VCaP (cell line): ENCODE results near the gene LATS2.
A peak's percentile ranks its signal among the peaks of the same experiment; 100 is the strongest.

Experiments used
- H3K27ac ChIP-seq: fragments of 450-650 bp; 2 replicates; pipeline ENCODE4 v1.5.1; 2017
- TF ChIP-seq, protein P1 (sequence below): fragments of 450-650 bp; conservative IDR thresholded peaks from 2 replicates; pipeline ENCODE4 v1.5.1; 2017; ENCODE audit warnings: mild to moderate bottlenecking, moderate library complexity

The LATS2 gene

DNA sequence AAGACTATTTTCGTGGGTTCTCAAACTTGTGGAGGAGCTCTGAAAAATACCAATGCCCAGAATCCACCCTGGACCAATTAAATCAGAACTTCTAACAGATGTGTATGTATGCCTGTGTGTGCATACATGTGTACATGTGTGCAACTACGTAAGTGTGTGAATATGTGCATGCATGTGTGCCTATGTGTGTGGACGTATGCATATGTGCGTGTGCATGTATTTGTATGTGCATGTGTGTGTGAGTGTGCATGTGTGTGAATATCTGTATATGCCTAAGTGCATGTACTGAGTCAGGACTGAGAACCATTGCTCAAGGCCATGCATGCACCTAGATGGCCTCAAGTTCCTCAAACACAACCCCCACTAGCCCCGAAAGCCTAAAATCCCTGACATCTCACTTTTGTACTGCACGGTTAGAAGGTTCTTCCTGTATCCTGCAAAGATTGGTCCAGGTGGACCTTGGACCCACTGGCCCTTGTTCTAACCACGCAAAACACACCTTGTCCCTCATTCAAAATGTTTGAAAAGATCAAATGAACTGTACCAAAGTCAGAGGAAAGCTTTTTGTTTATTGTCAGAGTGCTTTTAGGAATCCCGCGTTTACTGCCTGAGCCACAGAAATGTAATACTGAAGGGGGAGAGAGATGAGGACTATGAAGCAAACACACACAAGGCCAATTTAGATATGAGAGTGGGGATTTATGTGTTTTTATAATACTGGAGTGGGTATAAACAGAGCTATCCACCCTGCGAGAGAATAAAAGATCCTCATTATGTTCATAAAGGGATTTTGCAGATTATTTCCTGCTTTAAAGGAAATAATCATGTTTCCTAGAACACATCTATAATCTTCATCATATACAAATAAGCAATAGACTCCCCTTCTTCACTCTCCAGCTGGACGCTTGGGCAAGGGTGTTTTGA, 39.1 kb downstream of the LATS2 start:
- TF ChIP-seq, protein P1, sequence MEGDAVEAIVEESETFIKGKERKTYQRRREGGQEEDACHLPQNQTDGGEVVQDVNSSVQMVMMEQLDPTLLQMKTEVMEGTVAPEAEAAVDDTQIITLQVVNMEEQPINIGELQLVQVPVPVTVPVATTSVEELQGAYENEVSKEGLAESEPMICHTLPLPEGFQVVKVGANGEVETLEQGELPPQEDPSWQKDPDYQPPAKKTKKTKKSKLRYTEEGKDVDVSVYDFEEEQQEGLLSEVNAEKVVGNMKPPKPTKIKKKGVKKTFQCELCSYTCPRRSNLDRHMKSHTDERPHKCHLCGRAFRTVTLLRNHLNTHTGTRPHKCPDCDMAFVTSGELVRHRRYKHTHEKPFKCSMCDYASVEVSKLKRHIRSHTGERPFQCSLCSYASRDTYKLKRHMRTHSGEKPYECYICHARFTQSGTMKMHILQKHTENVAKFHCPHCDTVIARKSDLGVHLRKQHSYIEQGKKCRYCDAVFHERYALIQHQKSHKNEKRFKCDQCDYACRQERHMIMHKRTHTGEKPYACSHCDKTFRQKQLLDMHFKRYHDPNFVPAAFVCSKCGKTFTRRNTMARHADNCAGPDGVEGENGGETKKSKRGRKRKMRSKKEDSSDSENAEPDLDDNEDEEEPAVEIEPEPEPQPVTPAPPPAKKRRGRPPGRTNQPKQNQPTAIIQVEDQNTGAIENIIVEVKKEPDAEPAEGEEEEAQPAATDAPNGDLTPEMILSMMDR, result no peak
- H3K27ac ChIP-seq, result peak overlapping the region; percentile 53

DNA sequence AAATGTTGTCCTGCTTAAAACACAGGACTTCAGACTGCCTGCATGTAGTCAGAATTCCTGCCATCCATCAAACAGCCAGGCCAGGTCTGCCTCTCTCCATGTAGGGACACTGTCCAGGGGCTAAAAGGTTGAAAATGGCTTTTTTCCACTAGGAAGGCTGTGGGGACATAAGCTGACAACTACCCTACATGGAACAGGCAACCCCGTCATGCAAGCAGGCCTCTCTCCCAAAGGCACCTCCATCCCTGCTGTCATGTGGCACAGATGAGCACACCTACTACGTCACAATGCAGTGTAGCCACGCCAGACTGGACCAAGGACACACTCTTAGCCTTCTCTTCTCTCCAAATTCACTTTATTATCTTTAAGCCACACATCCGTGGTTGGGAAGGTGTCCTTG, 40.8 kb downstream of the LATS2 start:
- TF ChIP-seq, protein P1, result no peak
- H3K27ac ChIP-seq, result peak overlapping the region; percentile 53; the same call in 1 of the 2 replicates

DNA sequence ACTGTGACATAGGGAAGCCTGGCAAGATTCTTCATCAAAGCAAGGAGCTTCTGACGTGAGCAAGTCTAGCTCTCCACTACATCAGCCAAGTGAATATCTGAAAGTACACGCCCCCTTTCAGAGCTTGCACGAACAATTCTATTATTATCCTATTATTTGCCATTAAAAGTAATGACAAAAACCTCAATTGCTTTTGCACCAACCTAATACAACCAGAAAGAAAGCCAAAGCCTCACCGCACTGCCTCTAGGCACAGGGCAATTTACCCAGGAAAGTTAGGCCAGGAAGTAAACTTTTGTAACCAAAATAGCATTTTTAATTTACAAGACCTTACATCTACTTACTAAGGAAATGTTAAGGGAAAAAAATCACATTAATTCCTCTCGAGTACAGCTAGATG, 41.2 kb downstream of the LATS2 start:
- H3K27ac ChIP-seq, result no peak overlapping the region
- TF ChIP-seq, protein P1, result no peak

DNA sequence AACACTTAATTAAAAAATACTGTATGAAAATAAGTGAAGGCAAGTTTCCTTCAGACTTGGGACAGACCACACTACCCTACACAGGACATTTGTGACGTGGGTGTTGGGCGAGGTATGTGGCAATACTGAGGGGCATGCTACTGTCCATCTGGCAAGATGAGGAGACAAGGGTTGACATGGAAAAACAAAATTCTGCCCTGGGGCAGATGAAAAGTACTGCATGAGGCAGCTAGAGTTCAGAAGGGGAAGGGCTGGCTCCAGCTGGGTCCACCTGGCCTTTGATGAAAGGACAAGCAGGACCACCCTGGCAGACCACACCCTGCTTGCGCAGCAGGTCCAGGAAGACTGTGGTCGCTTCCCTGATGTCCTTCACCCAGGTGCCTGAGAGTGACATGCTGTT, 43.2 kb downstream of the LATS2 start:
- peak overlapping the region; percentile 99; the same call in 1 of the 2 replicates for H3K27ac ChIP-seq
- TF ChIP-seq, protein P1, result no peak

DNA sequence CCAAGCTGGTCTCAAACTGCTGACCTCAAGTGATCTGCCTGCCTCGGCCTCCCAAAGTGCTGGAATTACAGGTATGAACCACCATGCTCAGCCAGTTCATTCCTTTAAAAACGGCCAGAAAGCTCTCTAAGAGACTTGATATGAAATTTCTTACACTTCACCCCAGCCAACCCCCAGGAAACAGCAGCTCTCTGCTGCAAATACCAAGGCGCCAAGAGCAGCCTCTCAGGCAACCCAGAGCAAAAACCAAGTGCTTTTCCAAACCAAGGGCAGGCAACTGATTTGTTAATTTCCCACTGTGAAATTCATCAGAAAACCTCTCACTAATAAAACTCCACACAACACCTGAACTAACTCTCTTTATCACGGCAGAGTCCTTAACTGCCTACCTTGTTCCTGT, 44.9 kb downstream of the LATS2 start:
- H3K27ac ChIP-seq, result peak overlapping the region; percentile 99
- TF ChIP-seq, protein P1, result no peak

DNA sequence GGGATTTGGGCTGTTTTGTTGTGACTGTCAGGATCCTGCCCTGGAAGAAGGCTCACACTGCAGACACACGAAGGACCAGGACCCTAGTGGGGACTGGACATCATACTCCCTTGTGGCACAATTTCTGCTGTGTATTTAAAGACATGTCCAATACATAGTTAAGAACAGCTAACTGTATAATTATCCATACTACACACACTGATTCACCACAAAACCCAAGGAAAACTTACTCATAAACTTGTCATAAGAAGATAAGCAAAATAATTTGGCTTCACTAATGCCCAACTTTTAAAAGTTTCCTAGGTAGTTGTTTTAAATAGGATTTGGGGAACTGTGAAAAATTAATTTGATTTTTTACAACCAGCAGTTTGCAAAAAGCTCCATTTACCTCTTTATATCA, 46.1 kb downstream of the LATS2 start:
- TF ChIP-seq, protein P1, result no peak
- H3K27ac ChIP-seq, result peak overlapping the region; percentile 99

DNA sequence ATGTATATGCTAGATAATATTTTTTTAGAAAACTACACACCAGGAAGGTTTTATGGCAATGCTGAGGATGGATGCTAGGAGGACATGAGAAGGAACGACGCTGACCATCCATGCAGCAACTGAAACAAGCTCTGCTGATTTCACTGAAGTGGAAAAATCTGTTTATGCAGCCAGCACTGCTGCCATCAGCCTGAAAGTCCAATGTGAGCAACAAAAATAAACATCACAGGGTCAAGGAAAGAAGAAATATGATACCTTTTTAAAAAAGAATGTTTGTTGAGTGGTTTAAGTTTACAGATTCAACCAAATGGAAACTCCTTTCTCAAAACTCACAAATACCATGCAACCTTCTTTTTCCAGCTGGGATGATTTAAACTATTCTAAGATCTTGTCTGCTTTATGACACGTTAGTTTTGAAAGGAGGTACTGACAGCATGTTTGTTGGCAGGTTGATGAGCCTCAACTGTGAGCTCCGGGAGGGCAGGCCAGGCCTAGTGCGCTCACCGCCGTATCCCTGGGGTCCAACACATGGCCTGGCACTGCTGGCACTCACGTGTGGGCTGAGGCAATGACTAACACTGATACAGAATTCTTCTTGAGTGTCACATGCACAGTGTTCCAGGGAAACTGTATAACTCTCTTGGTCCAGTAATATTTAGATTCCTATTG, 46.8 kb downstream of the LATS2 start:
- TF ChIP-seq, protein P1, result no peak
- peak overlapping the region; percentile 99 for H3K27ac ChIP-seq
